GM18508 (cell line): Measurements from ENCODE around the gene PLPP7.
"Not testable (repeated sequence)": the region's sequence is repeated elsewhere in the genome, so short reads cannot be mapped to it uniquely, and the experiment has no call there.

Experiments
- ATAC-seq: cut with Tn5 transposase; IDR thresholded peaks from one replicate; pipeline ENCODE4 v1.9.1; 2021; ENCODE audit warnings: moderate number of reproducible peaks; ENCODE audit not compliant: insufficient read depth, unreplicated experiment

Gene PLPP7

GRCh38 chr9:131324736-131325679 lies 35.5 kb downstream of the PLPP7 start:
- ATAC-seq = no peak

GRCh38 chr9:131329241-131329641 lies 39.7 kb downstream of the PLPP7 start:
- no peak for ATAC-seq

GRCh38 chr9:131330814-131331600 lies 41.5 kb downstream of the PLPP7 start:
- no peak for ATAC-seq

GRCh38 chr9:131331996-131332395 lies 42.5 kb downstream of the PLPP7 start:
- not testable (repeated sequence) for ATAC-seq

- no peak for ATAC-seq
These were observed 44.5 kb downstream of the PLPP7 start for GRCh38 chr9:131333771-131334628.

- ATAC-seq = no peak
These were observed 45.3 kb downstream of the PLPP7 start for GRCh38 chr9:131334629-131335367.

- ATAC-seq = no peak
These were observed 45.8 kb downstream of the PLPP7 start for GRCh38 chr9:131335368-131335755.

- no peak for ATAC-seq
These were observed 47.8 kb downstream of the PLPP7 start for GRCh38 chr9:131337131-131337848.

GRCh38 chr9:131339212-131339611 lies 49.7 kb downstream of the PLPP7 start:
- not testable (repeated sequence) for ATAC-seq

GRCh38 chr9:131344931-131345535 lies 55.5 kb downstream of the PLPP7 start:
- ATAC-seq = not testable (repeated sequence)

- no peak for ATAC-seq
These were observed 57.0 kb downstream of the PLPP7 start for GRCh38 chr9:131346559-131346958.

- no peak for ATAC-seq
These were observed 58.0 kb downstream of the PLPP7 start for GRCh38 chr9:131347376-131348020.

GRCh38 chr9:131348631-131349521 lies 59.4 kb downstream of the PLPP7 start:
- no peak for ATAC-seq

GRCh38 chr9:131349522-131349880 lies 60.0 kb downstream of the PLPP7 start:
- ATAC-seq = no peak

GRCh38 chr9:131349881-131350563 lies 60.5 kb downstream of the PLPP7 start:
- ATAC-seq = no peak

- not testable (repeated sequence) for ATAC-seq
These were observed 67.0 kb downstream of the PLPP7 start for GRCh38 chr9:131356479-131356878.

- no peak for ATAC-seq
These were observed 69.0 kb downstream of the PLPP7 start for GRCh38 chr9:131358556-131358955.
